HG03280 (cell line): ENCODE data around the gene EIF4A3.

Experiments used
- ATAC-seq: cut with Tn5 transposase; IDR thresholded peaks from one replicate; pipeline ENCODE4 v1.9.1; 2021; ENCODE audit warnings: mild to moderate bottlenecking, moderate library complexity; ENCODE audit not compliant: unreplicated experiment

EIF4A3 gene

GRCh38 chr17:80138856-80139426 lies 8.0 kb downstream of the EIF4A3 start:
- ATAC-seq = no peak

- ATAC-seq = no peak
These were observed 9.8 kb downstream of the EIF4A3 start for GRCh38 chr17:80137131-80137530.

- ATAC-seq = no peak
These were observed 13.3 kb downstream of the EIF4A3 start for GRCh38 chr17:80133626-80133970.

- ATAC-seq = no peak
These were observed 13.9 kb downstream of the EIF4A3 start for GRCh38 chr17:80132906-80133625.

GRCh38 chr17:80130992-80131391 lies 15.9 kb downstream of the EIF4A3 start:
- ATAC-seq = no peak

- no peak for ATAC-seq
These were observed 17.8 kb downstream of the EIF4A3 start for GRCh38 chr17:80129006-80129565.

GRCh38 chr17:80126449-80126715 lies 20.5 kb downstream of the EIF4A3 start:
- no peak for ATAC-seq

- no peak for ATAC-seq
These were observed 21.1 kb downstream of the EIF4A3 start for GRCh38 chr17:80125656-80126448.

GRCh38 chr17:80124351-80124981 lies 22.5 kb downstream of the EIF4A3 start:
- ATAC-seq = no peak

GRCh38 chr17:80123791-80124190 lies 23.1 kb downstream of the EIF4A3 start:
- ATAC-seq = no peak

GRCh38 chr17:80122926-80123505 lies 23.9 kb downstream of the EIF4A3 start:
- no peak for ATAC-seq

- no peak for ATAC-seq
These were observed 24.8 kb downstream of the EIF4A3 start for GRCh38 chr17:80122026-80122575.

- no peak for ATAC-seq
These were observed 27.1 kb downstream of the EIF4A3 start for GRCh38 chr17:80119839-80120238.

GRCh38 chr17:80119271-80119791 lies 27.6 kb downstream of the EIF4A3 start:
- ATAC-seq = no peak

- no peak for ATAC-seq
These were observed 28.2 kb downstream of the EIF4A3 start for GRCh38 chr17:80118601-80119270.

- no peak for ATAC-seq
These were observed 29.2 kb downstream of the EIF4A3 start for GRCh38 chr17:80117491-80118401.

- no peak for ATAC-seq
These were observed 30.0 kb downstream of the EIF4A3 start for GRCh38 chr17:80116921-80117380.

GRCh38 chr17:80116276-80116920 lies 30.5 kb downstream of the EIF4A3 start:
- ATAC-seq = no peak
